G401 (cell line): ENCODE measurements around the gene CORO6. TPM values are rescaled to one million over a fixed set of nuclear protein-coding genes. Genes with fewer than 3 reads are reported as not detected.

Source experiments
- DNase-seq: peaks from one replicate; pipeline ENCODE4 v3.0.0-alpha.2; 2015; ENCODE audit warnings: low spot score
- in situ Hi-C: cut with HindIII; loops from 2 replicates; pipeline ENCODE4 v1.10.0; 2016; ENCODE audit warnings: low sequenced_read_pairs, mixed read lengths
- total RNA-seq: library from RNA; depleted of rRNA; stranded (reverse); fragments of >200 nt; shearing (Covaris generic); gene quantifications from 2 replicates; pipeline ENCODE4 v1.2.3, GENCODE V29; 2014

CORO6 gene
- total RNA-seq, 1 experiment from 2014 or later = 9.7 TPM

DNA sequence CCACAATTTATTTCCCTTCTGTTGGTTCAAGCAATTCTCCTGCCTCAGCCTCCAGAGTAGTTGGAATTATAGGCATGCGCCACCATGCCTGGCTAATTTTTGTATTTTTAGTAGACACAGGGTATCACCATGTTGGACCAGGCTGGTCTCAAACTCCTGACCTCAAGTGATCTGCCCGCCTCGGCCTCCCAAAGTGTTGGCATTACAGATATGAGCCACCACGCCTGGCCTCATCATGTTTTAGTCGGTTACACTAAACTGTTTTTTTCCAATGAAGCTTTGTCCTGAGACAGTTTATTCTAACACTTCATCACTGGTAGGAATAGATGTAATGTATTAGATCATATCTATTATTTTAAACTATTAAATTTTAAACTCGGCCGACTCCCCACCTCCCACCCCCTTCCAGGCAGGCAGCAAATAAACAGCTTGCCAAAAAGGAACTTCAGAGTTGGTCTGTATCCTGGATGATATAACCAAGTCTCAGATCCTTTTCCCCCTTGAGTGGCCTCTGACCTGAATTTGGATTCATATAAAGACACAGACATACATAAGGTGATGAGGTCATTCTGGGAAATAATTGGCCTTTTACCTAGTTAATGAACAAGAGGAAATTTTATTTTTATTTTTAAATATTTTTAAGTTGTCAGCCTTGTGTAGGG is 18.4 kb upstream of the CORO6 start:
- in situ Hi-C loops = no loop called here
- DNase-seq = no peak

DNA sequence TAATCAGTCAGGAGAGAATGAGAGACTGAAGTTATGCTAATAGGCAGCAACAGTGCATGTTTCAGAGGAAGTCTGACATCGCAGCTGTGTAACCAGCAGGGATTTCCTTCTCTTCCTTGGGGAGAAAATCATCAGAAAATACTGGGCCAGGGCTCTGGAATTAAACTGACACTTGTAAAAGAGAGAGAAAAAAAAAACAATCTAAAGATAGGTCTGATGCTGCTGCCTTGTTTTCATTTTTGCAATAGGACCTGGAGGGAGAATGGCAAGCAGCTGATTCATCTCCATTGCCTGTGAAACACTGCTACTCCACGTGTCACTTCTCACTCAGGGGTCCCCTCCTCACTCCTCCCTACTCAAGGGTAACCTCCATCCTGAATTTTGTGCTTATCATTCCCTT is 17.7 kb upstream of the CORO6 start:
- in situ Hi-C loops = no loop called here
- no peak for DNase-seq

DNA sequence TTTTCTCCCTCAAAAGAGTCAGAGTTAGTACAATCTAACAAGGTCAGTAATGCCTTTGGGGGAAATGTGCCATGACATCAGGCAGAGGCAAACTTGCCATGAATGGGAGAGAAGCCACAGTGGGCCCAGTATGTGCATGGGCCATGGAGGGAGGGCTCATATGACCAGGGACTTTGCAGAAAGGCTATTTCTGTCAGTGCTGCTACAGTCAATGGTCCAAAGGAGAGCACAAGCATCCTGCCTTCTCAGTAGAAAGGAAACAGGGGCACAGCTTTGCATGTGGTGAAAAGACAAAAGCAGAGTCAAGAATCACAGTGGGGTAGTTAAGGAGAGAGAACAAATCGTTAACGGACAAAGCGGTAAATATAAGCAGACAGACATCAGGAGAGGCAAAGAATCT is 11.2 kb upstream of the CORO6 start:
- in situ Hi-C loops = no loop called here
- DNase-seq = no peak

DNA sequence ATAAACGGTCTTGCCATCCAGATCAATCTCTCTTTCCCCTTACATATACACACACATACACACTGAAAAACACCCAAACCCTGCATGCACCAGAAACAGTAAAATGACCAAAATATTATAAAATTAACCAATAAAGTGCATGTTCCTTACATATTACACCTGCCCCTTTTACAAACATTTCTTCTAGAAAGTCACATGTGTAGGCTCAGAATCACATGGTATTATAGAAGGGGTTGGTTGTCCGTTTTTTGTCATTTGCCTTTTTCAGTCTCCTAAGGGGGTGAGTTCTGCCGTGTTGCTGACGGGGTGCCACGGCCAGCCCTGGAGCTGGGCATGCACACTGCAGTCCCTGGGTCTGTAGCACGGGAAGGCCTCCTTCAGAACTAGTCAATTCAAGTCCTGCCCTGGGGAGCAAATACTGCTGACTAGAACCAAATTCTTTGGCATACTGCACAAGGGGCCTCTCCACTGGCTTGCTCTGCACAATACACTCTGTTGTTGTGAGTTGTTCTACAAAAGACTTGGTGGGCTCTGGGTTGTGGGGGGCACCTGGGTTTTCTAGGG is 8.0 kb upstream of the CORO6 start:
- DNase-seq = no peak
- in situ Hi-C loops = no loop called here

DNA sequence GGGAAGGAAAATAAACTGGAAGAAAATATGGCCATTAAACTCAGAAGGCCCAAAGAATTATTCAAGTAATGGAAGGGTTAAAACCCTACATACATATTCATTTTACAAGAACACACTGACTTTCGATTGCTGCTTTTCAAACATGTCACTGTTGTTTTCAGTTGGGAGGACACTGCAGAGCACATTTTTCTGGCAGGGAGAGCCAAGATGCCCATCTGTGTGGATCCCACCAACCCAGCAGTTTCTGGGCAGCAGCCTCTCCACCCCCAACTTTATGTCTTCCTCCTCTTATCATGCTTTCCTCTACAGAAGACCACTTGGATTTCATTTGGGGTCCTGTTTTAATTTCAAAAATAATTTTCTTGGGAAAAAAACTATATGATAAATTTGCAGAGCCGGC is 7.1 kb upstream of the CORO6 start:
- DNase-seq = no peak
- in situ Hi-C loops = no loop called here

DNA sequence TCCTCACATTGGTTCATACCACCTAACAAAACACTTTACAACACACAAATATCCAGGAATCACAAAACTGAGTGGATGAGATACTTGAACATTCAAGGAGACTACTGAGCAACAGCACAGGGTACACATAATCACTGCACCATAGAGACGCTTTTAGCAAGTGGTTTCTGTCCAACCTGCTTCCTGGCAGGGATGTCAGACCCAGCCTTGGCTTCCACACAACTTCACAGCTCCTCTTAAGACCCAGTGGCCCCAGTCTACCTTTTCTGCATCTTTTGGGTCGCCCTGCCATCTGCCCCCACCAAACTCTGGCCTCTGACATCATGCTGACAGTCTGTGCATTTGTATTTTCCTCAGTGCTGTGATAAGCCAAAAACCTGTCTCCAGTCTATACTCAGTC is 5.9 kb upstream of the CORO6 start:
- in situ Hi-C loops = no loop called here
- no peak for DNase-seq

DNA sequence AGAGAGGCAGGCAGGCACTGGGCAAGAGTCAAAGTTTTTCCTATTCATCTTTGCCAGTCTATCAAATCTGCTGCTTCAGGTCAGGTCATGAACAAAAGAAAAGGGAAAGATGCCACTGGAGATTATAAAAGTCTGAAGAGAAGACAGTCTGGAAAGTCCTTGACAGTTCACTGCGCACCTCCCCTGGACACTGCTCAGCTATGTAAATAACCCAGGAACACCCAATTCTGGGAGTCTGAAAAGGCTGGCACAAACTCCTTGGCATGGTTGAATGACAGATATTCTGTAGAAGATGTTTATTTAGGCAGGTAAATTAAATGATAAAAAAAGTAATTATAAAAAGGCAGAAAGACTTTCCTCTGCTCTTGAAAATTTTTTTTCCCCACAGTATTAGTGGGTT is 5.2 kb upstream of the CORO6 start:
- in situ Hi-C loops = no loop called here
- no peak for DNase-seq

DNA sequence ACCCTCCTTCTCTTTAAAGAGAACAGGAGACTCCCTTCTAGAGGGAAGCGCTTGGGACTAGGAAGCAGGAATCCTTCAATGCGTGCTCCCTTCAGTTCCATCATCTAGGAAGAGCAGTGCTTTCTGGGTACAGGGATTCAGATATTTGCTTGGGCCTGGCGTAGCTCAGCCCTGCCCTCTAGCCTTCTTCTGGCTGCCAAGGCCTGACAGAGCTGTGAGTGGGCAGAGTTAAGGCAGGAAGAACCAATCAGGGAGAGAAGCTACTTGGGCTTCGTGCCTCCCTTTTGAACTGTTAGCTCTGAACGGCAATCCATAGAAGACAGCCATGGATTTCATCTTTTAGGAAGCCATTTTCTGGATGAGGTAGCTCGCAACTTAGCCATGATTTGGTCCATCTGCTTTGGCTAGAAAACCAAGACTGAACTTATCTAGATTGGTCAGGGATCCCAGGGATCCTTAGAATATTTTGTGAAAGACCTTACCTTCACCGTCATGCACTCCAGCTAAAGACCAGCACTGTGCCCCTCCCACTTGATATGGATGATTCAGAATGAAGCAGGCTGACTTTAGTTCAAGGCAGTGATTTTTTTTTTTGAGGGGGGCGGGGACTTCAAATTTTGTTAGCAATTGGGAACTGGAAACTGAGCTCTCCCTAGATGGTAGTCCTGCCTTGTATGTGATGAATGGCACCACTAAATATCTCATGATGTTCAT is 2.5 kb upstream of the CORO6 start:
- DNase-seq = peak; percentile 79
- in situ Hi-C loops = no loop called here

DNA sequence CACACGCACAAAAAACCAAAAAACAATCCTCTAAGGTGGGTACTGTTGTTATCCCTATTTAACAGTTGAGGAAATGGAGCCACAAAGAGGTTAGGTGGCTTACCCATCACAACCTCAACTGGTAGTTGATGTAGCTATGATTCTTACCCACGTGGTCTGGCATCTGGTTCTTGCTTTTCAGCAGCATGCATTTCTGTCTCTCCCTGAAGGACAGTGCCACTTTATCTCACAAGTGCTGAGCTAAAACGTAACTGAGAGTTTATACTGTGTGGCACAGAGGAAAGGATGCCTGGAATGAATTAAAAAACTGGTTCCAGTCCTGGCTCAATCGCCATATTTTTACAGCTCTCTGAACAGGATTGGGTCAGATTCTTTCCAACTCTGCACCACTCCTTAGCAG is 1.9 kb upstream of the CORO6 start:
- in situ Hi-C loops = no loop called here

DNA sequence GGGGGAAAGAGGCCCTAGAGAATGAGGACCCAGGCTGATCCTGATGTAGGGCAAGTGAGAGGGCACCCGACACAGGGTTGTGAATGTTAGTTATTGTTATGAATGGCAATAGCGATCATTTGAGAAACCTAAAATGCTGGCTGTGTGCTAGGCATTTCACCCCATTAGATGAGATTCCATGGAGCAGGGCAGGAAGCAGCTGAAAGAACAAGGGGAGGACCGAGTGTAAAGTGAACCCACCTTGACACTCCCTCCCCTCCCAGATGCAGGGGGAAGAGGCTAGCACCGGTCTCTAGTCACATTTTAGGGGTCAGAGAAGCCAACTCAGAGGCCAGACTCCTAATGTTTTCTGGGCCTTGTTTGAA is 553 bp upstream of the CORO6 start:
- in situ Hi-C loops = no loop called here
- DNase-seq = no peak

More for the DNA sequence above, 1.9 kb upstream of the CORO6 start:
- no peak for DNase-seq

DNA sequence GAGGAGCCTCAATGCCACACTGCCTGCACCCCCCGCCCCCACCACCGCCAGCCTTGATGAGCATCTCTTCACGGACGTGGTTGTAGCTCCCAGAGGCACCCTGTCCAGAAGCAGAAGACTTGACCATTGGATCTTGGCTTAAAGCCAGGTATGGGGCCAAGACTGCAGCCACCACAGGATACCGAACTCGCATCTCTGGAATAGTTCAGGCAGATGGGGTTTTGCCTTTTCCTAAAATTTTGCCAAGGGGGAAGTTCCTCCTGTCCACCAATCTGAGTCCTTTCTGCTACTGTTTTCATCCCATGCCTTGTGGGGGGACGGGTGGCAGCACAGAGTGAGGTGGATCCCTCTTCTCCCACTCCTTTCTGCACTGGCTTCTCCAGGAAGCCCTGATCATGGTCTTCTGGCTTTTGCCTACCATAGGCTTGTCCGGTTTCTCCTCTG is 939 bp downstream of the CORO6 start:
- peak; percentile 32 for DNase-seq
- in situ Hi-C loops = no loop called here

DNA sequence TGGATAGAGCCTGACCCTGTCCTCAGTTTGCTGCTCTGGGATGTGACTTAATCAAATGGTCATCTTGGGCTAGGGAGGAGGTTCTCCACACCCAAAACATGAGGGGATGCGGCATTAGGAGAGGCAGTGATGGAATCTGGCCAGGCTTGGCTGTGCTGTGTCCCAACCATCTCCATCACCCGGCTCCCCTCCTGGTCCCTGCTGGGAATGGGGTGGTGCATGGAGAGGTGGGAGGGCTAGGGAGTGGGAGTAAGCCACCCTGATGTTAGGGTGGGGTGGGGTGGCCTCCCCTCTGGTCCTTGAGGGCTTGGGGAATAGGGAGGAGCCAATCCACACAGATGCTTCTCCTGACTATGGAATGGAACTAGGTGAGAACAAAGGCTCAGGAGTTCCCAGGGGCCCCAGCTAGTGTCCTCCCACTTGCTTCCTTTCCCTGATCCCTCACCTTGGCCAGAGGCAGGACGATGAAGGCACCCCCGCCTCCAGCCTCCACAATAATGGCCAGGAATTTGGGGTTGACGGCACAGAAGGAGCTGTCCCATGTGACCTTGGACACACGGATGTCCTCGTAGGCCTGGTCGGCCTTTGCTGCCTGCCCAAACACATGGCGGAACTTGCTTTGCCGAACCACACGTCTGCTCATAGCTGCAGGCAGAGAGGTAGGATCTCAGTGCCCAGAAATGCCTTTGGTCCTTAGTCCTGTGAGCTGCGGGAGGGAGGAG is 1.8 kb downstream of the CORO6 start:
- DNase-seq = no peak
- in situ Hi-C loops = no loop called here

DNA sequence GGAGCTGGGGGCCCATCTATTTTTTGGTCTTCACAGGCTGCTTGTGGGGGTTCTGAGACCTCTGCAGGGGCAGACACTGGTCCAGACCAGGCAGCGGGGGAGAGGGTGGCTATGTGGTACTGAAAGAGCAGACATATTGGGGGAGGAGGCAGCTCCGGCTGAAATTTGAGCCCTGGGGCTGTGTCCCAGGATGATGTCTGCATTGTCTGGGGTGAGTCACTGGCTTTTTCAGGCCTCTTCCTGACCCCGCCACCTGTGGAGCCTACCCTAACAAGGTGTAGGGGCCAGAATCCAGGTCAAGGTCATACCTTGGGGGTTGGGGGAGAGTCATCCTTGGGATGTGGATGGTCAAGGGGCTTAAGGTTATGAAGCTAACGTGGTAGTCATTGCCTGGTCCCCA is 2.4 kb downstream of the CORO6 start:
- no peak for DNase-seq
- in situ Hi-C loops = no loop called here

DNA sequence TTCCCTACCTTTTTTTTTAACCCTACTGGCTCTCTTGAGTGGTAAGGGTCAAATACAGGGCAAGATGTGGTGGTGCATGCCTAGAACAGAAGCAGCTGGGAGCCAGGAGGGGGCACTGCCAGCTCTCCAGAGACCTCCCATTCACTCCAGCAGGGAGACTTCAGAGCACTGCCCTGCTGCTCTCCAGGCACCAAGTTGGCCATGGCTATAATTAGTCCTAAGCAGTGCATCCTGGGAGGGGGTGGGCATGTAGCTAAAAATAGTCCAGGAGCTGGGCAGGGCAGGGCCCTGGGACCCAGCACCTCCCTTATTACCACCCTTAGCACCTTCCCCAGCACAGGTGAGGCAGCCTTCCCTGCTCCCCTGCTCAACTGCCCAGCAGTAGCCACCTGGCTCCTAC is 3.5 kb downstream of the CORO6 start:
- DNase-seq = no peak
- in situ Hi-C loops = no loop called here

DNA sequence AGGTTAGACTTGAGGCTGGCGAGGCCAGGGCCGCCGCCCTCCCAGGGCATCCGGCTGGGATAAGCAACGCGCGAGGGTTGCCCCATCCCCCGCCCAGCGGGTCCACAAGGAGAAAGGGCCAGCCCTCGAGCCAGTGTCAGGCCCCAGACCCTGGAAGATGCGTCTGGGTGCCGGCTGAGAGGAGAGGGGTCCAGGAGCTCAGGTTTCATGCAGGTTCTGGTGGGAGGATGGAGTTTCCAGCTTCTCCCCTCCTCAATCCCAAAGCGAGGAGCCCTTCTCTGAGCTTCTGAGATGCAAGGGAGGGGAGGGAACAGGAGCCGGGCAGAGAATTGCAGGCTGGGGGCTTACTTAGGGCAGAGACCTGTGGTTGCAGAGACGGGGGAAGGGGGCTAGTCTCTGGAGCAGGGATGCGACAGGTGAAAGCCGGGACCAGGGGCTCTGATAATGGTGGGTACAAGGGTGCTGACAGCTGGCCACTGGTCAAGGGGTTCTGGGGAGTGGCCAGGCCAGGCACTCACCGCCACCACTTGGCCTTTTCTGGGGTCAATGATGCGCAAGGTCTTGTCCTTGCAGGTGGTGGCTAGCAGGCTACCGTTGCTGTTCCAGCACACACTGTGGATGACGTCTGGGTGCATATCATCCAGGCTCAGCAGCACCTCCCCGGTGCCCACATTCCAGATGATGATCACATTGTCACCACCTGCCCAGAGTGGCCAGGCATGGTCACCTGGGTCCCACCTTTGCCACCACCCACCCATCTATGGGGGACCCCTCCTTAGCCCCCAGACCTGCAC is 4.2 kb downstream of the CORO6 start:
- no peak for DNase-seq
- in situ Hi-C loops = no loop called here

DNA sequence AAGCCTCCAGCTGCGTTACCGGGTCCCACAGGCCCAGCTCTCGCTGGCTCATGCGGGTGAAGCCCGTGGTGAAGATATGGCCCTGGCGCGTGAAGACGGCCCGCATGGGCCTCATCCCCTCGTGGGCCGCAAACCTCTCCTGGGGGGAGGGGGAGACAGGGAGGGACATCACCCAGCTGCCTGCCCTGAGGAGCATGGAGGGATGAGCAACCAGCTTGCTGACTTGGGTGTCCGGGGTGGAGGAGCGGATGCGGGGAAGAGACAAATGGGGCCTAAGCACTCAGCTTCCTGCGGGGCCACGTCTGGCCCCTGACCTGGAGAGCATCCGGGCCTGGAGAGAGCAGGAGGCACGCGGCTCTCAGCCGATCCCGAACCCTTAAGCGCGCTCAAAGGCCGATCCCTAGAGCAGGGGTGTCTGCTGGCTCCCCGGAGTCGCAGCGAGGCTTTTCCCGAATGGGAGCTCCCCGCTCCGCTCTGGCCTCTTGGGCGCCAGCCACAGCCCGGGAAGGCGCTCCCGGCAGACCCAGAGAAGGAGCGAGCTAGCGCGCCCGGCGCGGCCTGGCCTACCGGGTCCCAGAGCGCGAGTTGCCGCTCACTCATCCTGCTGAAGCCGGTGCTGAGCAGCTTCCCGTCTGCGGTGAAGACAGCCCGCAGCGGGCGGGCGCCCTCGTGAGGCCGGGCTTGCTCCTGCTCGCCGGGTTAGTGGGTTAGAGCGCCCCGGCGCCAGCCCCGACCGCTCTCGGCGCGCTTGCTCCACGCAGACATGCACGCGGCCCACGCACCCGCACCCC is 5.0 kb downstream of the CORO6 start:
- in situ Hi-C loops = no loop called here
- peak; percentile 42 for DNase-seq

DNA sequence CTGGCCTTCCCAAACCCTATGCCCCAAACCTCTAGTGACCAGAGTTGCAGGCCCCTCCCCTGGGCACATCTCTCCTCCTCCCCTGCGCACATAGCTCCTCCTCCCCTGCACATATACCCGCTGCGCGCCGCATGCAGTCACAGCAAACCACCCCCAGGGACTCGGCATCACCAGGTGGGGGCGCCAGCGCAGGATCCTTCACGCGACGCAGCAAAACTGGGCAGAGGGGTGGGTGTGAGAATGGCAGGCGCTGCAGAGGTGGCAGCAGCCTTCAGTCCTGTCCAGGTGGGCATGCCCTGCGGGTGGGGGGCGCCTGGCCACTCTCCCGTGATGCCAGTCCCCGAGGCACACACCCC is 5.6 kb downstream of the CORO6 start:
- DNase-seq = no peak
- in situ Hi-C loops = no loop called here

DNA sequence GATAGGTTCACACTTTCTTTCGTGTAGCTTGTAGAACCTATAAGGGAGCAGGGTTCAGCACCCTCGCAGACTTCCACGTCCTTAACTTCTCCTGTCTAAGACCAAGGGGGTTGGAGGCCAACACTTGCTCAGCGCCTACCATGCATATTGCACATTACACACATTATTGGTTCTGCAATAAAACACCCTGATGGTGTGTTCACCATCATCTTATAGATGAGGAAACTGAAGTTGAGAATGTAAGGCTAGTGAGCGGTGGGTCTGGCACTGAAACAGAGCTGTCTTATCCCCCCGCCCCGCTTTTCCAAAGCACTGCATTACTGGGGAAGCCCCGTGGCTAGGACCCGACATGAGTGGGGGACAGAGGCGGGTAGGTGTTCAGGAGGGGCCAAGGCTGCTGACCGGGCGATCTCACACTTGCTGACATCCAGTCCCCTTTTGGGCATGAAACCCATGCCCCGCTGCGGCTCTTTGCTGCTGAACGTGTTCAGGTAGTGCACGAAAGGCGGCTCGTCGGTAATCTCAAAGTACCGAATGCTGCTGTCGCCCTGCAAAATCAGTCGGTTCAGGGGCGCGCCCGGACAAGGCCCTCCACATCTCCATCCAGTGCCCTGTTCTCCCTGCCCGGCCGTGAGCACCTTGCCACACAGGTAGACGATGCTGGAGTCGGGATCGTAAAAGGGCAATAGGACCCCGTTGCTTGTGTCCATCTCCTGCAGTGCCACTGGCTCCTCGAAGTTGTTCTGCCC is 6.2 kb downstream of the CORO6 start:
- in situ Hi-C loops = no loop called here
- DNase-seq = no peak
